NAMALWA (cell line): Measurements from ENCODE around the gene WDR53.
A peak's percentile ranks its signal among the peaks of the same experiment; 100 is the strongest.
"Not testable (repeated sequence)": the region's sequence is repeated elsewhere in the genome, so short reads cannot be mapped to it uniquely, and the experiment has no call there.

ENCODE experiments used
- DNase-seq: peaks from one replicate; pipeline ENCODE4 v3.0.0-alpha.2; 2015; ENCODE audit warnings: low spot score

WDR53 gene

DNA sequence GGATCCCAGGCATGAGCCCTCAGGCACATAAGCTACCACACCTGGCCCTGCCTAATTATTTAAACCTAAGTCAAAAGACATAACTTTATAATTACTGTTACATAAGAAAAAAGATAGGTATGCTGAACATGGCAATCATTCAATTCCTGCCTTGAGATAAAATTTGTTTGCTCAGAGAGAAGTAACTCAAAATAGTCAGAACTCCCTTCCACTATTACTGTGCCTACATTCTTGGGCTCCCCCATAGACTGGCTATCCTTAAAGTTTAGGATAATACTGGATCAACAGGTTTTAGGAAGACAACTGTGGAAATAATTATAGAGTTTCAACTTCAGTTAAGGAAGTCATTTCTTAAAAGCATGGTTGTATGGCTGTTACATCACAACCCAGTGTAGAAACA lies 9.9 kb downstream of the WDR53 start:
- DNase-seq = no peak

DNA sequence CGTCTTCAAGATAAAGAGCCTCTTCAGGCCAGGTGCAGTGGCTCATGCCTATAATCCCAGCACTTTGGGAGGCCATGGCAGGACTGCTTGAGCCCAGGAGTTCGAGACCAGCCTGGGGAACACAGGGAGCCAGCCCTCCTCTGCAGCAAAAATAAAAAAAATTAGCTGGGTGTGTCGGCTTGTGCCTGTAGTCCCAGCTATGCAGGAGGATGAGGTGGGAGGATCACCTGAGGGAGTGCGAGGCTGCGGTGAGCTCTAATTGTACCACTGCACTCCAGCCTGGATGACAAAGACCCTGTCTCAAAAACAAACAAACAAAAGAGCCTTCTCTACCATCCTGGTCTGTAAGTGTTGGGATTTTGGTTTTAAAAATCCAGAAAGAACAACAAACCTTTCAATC lies 11.1 kb downstream of the WDR53 start:
- DNase-seq = no peak

DNA sequence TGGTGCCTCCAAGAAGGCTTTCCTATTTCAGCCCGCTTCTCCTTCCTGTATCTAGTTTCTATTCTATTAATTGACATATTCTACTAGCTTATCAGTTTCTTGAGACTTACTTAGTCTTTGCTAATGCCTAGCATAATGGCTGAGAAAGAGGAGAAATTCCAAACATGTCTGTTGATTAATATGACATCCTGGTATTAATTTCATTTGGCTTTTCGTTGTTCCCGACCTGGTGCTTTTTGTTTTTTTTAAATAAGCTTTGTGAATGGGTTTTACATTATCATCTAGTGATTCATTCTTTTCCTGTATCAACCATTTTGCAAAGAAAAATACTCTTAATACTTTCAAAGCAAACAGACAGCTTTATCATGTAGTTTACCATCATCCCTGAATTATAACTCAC lies 13.1 kb downstream of the WDR53 start:
- DNase-seq = no peak

DNA sequence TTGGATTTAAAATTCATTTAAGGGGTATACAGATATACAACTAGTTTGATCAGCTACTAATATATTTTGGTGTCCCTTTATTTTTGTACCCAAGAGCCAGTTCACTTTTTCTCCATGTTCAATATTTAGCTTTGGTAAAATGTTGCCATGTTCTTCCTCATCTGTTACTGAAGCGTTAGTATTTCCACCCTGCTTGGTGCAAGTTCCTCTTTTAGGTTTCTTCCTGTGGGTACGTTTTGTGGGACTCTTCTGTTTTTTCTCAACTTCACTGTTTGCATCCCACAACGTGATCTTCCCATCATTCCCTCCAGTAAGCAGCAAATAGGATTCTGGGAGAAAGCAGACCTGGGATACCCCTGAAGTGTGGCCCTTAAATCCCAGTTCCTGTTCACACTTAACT lies 14.1 kb downstream of the WDR53 start:
- peak; percentile 34 for DNase-seq

DNA sequence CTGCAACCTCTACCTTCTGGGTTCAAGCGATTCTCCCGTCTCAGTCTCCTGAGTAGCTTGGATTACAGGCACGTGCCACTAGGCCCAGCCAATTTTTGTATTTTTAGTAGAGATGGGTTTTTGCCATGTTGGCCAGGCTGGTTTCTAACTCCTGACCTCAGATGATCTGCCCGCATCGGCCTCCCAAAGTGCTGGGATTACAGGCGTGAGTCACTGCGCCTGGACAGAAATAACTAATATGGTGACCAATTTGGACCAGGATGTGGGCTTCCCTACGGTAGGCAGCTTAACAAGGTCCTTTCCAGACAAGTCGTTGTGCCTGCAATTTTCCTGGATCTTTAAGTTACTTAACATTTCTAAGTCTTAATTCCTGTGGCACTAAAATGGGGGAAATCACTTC lies 14.8 kb downstream of the WDR53 start:
- DNase-seq = no peak

DNA sequence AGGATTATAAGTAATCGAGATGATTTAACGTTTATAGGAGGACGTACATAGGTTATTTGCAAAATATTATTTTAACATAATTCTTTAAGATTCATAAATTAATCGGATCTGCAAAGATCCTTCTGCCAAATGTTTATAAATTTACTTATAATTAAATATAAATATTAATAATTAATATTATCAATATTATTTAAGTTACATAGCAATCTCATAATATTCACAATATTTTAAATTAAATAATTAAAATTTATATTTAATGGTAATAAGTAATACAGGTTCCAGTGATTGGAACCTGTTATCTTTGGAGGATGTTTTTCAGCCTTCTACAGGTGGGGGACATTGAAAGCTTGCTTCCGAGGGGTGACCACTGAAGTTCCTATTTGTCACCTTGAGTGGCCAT lies 16.1 kb downstream of the WDR53 start:
- no peak for DNase-seq

DNA sequence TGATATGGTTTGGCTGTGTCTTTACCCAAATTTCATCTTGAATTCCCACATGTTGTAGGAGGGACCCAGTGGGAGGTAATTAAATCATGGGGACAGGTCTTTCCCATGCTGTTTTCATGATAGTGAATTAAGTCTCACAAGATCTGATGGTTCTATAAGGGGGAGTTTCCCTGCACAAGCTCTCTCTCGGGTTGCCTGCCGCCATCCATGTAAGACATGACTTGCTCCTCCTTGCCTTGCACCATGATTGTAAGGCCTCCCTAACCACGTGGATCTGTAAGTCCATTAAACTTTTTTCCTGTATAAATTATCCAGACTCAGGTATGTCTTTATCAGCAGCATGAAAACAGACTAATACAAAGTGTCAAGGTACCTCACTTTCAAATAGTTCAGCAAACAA lies 18.2 kb downstream of the WDR53 start:
- DNase-seq = not testable (repeated sequence)

DNA sequence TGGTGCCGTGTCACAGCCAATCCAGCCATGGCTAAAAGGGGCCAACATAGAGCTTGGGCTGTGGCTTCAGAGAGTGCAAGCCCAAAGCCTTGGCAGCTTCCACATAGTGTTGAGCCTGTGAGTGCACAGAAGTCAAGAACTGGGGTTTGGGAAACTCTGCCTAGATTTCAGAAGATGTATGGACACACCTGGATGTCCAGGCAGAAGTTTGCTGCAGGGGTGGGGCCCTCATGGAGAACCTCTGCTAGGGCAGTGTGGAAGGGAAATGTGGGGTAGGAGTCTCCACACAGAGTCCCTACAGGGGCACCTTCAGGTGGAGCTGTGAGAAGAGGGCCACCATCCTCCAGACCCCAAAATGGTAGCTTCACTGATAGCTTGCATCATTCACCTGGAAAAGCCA lies 19.0 kb downstream of the WDR53 start:
- DNase-seq = not testable (repeated sequence)

DNA sequence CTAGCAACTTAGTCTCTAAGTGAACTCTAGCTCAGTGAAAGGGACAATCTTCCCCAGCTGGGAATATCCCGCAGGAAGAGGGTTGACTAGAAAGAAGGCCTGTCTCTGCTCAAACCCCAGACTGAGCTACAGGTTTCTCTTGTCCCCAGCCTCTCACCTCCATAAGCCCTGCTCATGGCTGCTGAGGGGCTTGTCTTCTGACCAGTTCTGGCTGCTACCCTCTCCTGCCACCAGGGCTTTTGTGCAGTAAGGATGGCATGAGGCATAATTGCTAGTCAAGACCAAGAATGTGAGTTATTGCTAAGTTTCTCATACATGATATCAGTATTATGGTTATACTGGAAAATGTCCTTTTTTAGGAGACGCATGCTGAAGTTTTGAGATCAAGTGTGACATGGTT lies 21.3 kb downstream of the WDR53 start:
- DNase-seq = peak; percentile 32

DNA sequence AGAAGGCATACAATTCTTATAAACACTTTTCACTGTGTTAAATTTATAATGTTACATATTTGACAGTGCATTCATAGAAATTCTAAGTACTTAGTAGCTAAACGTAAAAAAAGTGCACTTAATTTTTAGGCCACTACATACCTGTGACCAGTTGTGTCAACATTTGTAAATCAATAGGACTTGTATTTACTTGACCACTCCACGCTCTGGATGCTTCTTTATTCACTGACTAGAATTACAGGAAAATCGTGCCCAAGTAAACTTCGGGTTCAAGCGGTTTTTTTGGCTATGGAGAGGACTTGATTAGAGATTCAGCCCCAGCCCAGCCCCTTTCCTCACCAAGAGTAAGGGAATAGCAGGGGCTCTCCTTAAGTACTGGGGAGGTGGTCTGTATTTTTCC lies 21.8 kb downstream of the WDR53 start:
- DNase-seq = no peak

DNA sequence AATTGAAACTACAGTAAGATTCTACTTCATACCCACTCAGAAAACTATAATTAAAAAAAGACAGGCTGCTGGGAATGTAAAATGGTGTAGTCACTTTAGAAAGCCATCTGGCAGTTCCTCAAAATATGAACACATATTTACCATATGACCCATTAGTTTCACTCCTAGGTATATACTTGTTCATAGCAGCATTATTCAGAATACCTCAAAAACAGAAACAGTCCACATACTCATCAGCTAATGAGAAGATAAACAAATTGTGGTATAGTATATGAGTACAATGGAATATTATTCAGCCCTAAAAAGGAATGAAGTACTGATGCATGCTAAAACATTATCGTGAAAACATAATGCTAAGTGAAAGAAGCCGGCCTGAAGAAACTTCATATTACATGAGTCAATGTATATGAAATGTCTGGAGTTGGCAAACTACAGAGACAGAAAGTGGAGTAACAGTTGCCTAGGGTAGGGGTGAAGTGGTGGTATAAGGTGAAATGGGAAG lies 23.8 kb downstream of the WDR53 start:
- no peak for DNase-seq

DNA sequence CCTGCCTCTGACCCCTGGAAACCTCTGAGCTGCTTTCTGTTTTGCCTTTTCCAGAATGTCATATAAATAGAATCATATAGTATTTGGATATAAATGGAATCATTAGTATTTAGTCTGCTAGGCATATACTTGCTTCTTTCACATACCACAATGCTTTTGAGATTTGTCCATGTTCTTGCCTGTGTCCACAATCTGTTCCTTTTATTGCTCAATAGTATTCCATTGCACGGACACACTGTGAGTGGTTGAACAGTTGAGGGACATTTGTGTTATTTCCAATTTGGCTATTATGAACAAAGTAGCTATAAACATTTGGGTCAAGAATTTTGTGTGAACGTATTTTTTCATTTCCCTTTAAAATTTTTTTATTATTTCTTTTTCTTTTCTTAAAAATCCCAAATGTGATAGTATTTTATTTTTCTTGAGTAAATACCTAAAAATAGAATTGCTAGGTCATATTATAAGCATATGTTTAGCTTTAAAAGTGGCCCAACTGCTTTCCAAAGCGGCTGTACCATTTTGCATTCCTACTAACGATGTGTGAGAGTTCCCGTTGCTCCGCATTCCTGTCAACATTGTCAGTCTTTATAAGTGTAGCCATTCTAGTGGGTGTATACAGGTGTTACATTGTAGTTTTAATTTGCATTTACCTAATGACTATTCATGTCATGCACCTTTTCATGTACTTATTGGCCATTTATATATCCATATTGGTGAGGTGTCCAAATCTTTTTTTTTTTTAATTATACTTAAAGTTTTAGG lies 26.5 kb downstream of the WDR53 start:
- DNase-seq = no peak

DNA sequence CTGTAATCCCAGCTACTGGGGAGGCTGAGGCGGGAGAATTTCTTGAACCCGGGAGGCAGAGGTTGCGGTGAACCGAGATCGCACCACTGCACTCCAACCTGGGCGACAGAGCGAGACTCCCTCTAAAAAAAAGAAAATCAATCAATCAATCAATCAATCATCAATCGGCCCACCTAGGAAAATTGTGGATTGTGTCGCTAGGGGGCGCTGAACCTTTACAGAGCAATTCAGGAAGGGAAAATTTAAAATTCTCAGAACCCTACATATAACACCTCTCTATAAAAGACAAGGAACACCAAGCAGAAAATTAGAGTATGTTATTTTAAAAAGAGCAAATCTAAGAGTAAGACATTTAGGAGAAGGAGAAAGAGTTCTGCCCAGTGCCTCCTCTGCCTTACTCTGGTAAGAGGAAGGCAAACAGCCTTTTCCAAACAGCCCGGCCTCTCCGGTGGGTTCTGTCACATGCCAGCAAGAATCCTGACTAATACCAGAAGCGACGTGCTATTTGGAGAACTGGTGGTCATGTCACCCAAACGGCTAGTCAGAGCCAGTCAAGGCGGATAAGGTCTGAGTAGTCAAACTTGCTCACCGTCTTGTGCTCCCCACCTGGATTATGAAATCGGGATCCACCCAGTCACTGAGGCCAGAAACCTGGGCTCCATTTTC lies 30.9 kb downstream of the WDR53 start:
- DNase-seq = peak; percentile 42

DNA sequence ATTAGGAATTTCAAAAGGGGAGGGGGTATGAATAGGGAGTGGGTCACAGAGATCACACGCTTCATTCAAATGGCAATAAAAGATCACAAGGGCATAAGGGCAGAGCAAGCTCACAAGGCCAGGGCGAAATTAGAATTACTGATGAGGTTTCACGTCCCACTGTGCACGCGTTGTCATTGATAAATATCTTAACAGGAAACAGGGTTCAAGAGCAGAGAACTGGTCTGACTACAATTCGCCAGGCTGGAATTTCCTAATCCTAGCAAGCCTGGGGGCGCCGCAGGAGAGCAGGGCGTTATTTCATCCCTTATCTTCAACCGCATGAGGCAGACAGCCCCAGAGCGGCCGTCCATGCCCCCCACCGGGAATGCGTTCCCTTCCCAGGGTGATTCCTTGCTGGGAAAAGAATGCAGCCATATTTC lies 35.1 kb downstream of the WDR53 start:
- DNase-seq = no peak

DNA sequence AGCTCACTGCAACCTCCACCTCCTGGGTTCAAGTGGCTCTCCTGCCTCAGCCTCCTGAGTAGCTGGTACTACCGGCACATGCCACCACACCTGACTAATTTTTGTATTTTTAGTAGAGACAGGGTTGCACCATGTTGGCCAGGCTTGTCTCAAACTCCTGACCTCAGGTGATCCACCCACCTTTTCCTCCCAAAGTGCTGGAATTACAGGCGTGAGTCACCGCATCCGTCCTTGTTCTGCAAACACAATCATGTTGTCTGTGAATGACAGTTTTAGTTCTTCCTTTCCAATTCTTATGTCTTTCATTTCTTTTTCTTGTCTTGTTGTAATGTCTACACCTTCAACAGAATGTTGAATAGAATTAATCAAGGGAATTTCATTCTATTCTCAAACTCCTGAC lies 36.9 kb downstream of the WDR53 start:
- no peak for DNase-seq

DNA sequence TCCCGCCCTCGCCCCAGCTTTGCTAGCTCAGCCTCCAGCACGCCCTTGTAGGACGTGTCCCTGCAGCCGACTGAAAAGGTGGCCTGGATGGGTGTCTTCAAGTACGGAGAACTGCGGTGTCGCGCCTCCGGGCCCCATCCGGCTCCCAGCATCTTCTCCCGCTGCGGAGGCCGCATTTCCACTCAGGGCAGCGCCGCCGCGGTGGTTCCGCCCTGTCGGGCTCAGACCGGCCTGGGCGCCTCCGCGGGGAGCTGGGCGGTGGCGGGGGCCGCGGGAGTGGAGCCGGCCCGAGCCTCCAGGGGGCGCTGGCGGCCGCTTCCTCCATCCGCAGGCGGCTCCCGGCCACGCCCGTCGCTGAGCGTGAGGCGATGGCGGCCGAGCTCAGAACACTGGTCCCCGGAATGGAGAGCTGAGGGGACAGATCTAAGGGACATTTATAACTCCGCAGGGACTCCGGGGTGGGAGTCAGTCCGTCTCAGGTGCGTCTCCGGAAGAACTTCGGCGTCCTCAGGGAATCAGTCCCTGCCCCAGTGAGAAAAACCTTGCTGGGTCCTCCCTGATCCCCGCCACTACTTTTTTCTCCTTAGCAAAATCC lies 39.6 kb downstream of the WDR53 start:
- DNase-seq = peak; percentile 56

DNA sequence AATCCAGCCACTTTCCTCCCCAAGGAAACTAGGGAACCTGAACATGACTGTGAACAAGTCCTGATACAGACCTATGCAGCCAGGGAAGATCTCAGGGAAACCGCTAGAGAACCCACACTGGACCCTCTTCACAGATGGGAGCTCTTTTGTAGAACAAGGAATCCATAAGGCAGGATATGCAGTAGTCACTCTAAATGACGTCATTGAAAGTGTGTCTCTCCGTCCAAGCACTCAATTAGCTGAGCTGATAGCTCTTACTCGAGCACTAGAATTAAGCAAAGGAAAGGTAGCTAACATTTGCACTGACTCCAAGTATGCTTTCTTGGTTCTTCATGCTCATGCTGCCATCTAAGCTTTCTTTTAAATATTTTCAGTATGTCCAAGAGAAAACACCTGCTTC lies 43.2 kb downstream of the WDR53 start:
- no peak for DNase-seq

DNA sequence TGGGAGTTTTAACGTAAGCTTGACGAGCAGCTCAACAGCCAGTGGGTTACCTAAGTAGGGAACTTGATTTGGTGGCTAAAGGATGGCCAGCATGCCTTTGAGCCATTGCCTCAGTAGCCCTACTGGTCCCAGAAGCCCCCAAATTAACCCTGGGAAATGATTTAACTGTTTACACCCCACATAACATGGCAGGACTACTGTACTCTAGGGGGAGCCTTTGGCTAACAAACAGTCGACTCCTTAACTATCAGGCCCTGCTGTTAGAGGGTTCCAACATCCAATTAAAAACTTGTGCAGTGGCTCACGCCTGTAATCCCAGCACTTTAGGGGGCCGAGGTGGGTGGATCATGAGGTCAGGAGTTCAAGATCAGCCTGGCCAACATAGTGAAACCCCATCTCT lies 43.8 kb downstream of the WDR53 start:
- peak; percentile 45 for DNase-seq

DNA sequence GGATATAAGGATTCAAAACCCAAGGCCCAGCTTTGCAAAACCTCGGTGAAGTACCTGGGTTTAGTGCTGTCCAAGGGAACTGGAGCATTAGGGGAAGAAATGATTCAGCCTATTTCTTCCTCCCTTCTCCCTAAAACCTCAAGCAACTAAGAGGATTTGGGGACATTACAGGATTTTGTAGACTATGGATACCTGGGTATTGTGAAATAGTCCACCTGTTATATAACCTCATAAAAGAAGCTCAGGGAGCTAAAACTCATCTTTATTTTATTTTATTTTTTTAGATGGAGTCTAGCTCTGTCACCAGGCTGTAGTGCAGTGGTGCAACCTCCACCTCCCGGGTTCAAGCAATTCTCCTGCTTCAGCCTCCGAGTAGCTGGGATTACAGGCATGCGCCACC lies 44.5 kb downstream of the WDR53 start:
- DNase-seq = no peak

DNA sequence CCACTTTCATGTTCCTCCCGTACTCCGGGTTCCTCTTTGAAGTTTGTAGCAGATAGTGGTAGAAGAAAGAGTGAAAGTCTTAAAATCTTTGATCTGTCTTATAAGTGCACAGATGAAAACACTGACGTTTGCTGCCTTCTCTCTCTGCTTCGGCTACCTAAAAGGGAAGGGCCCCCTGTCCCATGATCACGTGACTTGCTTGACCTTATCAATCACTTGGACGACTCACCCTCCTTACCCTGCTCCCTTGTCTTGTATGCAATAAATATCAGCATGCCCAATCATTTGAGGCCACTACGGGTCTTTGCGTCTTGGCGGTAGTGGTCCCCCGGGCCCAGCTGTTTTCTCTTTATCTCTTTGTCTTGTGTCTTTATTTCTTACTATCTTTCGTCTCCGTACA lies 47.1 kb downstream of the WDR53 start:
- DNase-seq = not testable (repeated sequence)

DNA sequence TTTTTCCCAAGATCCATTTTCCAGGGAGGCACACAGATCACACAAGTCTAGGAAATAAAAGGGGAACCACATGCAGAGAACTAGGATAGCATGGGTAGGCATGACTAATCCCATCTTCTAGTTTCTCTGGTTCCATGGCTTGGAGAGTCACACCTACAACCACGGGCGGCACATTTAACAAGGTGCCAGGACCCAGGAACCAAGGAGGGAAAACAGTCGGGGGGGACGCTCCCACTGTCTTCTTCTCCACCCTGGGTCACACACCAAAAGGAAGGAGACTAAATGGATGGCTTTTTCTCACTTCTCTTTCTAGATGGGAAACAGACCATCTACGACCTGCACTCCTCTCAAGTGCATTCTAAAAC lies 48.7 kb downstream of the WDR53 start:
- DNase-seq = peak; percentile 37

DNA sequence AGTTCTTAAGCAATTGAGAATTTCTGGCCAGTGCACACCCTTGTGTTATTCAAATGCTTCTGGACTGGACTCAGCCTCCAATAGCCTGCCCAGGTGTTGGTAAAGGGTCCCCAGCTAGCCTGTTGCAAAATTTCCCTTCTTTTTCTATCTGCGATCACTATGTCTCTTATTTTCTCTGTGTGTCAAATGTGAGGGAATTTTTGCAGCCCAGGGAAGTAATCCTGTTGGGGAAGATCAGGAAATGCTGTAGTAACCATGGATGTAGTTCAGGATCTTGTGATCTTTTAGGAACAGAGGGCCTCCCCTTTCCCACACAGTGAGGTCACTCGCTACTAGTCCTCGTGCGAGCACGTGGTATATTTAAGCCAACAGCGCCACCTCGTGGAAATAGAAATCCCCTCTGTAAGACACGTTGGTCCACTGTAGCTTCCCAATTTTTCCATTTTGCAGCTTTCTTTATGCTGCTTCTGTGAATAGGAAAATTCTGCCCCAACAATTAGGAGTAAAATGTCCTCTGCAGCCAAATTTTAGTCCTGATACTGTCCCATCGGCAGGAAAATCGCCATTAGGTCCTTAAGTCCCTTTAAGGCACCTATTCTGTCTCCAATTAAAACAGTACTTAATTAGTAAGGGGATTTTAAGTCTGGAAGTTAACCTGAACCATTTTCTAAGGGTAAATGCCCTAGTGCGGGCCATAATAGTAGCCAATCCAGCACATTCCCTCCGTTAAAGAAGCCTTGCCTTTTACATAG lies 49.2 kb downstream of the WDR53 start:
- DNase-seq = peak; percentile 88

DNA sequence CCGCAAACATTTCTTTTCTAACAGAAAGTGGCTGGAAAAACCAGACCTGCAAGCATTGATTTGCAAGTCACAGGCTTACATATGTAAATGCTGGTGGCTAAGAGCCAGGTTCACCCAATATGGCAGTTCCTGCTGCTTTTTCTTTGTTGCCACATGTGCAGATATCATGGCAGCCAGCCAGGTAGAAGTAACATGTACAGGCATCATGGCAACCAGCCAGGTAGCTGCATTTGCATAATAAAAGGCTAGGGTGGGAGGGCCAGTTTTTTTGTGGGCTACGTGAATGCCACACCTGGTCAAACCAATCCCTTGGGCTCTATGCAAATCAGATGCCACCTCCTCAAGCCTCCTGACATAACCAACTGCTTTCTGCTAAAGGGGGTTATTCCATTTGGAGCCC lies 50.4 kb downstream of the WDR53 start:
- peak; percentile 64 for DNase-seq
